Breast epithelium (tissue), 4 donors: ENCODE results near the gene C6orf47. TPM values are rescaled to one million over a fixed set of nuclear protein-coding genes. Genes with fewer than 3 reads are reported as not detected.
"Not testable (repeated sequence)": the region's sequence is repeated elsewhere in the genome, so short reads cannot be mapped to it uniquely, and the experiment has no call there.

Experiments used
- DNase-seq, 2 donors: peaks; one replicate each; pipeline ENCODE4 v3.0.0-alpha.2; 2019; ENCODE audit warnings: low spot score in 2 of 2
- H3K27ac ChIP-seq, 2 donors: fragments of 200-600 bp; sonication (generic) in 1 of 2; one replicate each; pipeline ENCODE4 v1.5.1; 2016 to 2019; ENCODE audit warnings: mild to moderate bottlenecking in 1 of 2
- H3K27me3 ChIP-seq, 2 donors: fragments of 200-600 bp; sonication (generic) in 1 of 2; one replicate each; pipeline versions ENCODE4 v1.5.1 to v1.6.0; 2017 to 2019; ENCODE audit warnings: control low read depth in 1 of 2, mild to moderate bottlenecking in 1 of 2
- H3K36me3 ChIP-seq: fragments of 200-600 bp; one replicate; pipeline ENCODE4 v1.5.1; 2019
- H3K4me1 ChIP-seq, 2 donors: fragments of 200-600 bp; sonication (generic); one replicate each; pipeline ENCODE4 v1.5.1; 2016 to 2019; ENCODE audit warnings: control low read depth in 1 of 2
- H3K4me3 ChIP-seq, 3 donors: fragments of 200-600 bp; sonication (generic); 1 replicate in 2 of 3; 2 replicates in 1 of 3; pipeline ENCODE4 v1.5.1; 2016 to 2019; ENCODE audit warnings: mild to moderate bottlenecking in 3 of 3, moderate library complexity in 2 of 3
- H3K9me3 ChIP-seq, 2 donors: fragments of 200-600 bp; sonication (generic) in 1 of 2; one replicate each; pipeline ENCODE4 v1.5.1; 2016 to 2019; ENCODE audit warnings: control low read depth in 1 of 2
- POLR2A ChIP-seq: fragments of 450-650 bp; IDR thresholded peaks from one replicate; pipeline ENCODE4 v1.6.1; 2016; ENCODE audit warnings: antibody characterized with exemption, mild to moderate bottlenecking, moderate library complexity
- POLR2AphosphoS5 ChIP-seq, 3 donors: sonication (generic); formaldehyde crosslinking; IDR thresholded peaks; one replicate each; pipeline ENCODE4 v1.6.1; 2017; ENCODE audit warnings: antibody characterized with exemption in 3 of 3
- intact Hi-C: fragments of 100-400 bp; cut with DNase I; formaldehyde crosslinking; loops from one replicate; pipeline ENCODE4 v1.15.1; 2023; ENCODE audit warnings: low total_unique reads
- total RNA-seq, 3 donors: library from RNA; depleted of rRNA; stranded (reverse); fragments of >200 nt; gene quantifications; one replicate each; pipeline ENCODE4 v1.1.0, GENCODE V29; 2016
- TF ChIP-seq, protein P1 (sequence below), 3 donors: fragments of 450-650 bp; IDR thresholded peaks; one replicate each; pipeline ENCODE4 v1.5.1; 2016 to 2017; ENCODE audit warnings: antibody characterized with exemption in 3 of 3, mild to moderate bottlenecking in 3 of 3, moderate library complexity in 3 of 3

Gene C6orf47
- total RNA-seq: 10 to 100 TPM; 20.3 to 27.4 (median 24.8) TPM

DNA sequence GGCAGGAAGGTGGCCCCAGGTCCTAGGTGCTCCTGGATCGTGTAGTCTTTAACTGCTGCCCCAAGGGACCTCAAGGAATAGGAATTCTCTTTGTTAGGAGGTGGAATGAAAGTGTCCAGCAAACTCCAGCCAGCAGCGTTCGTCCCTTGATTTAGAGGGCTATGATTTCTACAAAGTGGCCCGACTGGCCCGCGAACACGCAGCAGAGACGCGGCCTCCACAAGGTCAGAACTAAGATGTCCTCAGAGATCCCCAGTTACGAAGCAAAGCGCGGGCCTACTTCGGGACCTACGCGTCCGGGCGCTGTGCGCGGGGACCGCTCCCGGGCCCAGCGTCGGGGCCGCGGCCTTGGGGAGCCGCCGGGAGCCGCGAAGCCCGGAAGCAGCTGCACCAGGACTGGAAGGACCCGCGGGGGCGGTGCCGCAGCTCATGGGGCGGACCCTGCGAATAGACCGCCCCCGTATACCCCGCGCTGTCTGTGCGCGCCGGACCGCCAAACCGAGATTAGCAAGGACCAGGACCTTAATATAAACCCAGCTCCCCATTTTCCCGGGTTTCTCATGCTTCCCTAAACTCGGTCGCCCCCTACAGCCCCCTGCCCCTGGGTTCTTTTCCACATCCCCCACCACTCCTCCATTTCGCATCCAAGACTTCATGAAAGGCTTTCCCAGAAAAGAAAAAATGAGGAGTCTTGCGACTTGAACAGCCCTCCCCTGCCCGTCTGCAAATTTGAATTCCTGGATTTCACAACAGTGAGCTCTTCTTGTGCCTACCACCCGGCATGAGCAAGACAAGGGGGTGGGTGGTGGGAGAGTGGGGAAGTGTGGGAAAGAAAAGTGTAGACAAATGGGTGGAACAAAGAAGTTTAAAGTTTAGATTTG, at the start of gene C6orf47:
TSS of gene C6orf47 (minus strand) at position 398 of the 881 bp plus-strand sequence. CDS start 831 bp downstream, outside the sequence.
- Histone ChIP-seq H3K4me1 (peaks cover 15 to 21% of the 10 kb centered on the region in 2 donors), H3K36me3 (no peaks in the 10 kb centered on the region), H3K9me3 (no peaks in the 10 kb centered on the region), H3K27me3 (no peaks in the 10 kb centered on the region), H3K4me3 (peak within 1 kb of the TSS; percentile 77 to 91 (median 82)), H3K27ac (peak within 1 kb of the TSS; percentile 90 to 94)
- DNase-seq: peak; percentile 78 to 80
- TF ChIP-seq POLR2AphosphoS5 (IDR thresholded peaks at IDR 0.05) (peak; percentile 83 to 88 (median 87)), POLR2A (peak; percentile 81)
- TF ChIP-seq, protein P1, sequence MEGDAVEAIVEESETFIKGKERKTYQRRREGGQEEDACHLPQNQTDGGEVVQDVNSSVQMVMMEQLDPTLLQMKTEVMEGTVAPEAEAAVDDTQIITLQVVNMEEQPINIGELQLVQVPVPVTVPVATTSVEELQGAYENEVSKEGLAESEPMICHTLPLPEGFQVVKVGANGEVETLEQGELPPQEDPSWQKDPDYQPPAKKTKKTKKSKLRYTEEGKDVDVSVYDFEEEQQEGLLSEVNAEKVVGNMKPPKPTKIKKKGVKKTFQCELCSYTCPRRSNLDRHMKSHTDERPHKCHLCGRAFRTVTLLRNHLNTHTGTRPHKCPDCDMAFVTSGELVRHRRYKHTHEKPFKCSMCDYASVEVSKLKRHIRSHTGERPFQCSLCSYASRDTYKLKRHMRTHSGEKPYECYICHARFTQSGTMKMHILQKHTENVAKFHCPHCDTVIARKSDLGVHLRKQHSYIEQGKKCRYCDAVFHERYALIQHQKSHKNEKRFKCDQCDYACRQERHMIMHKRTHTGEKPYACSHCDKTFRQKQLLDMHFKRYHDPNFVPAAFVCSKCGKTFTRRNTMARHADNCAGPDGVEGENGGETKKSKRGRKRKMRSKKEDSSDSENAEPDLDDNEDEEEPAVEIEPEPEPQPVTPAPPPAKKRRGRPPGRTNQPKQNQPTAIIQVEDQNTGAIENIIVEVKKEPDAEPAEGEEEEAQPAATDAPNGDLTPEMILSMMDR (IDR thresholded peaks at IDR 0.05): no peak
- intact Hi-C loops: no loop called here

- not testable (repeated sequence) for DNase-seq, H3K27me3 ChIP-seq, H3K36me3 ChIP-seq, H3K4me3 ChIP-seq, H3K27ac ChIP-seq, H3K9me3 ChIP-seq, H3K4me1 ChIP-seq
- intact Hi-C loops: loop anchor here (10.0 kb wide), 1 partner anchor 56 kb away; the partner anchor contains the start of gene SAPCD1
Measured at GRCh38 chr6:31709157-31709556, 48.6 kb upstream of the C6orf47 start.

DNA sequence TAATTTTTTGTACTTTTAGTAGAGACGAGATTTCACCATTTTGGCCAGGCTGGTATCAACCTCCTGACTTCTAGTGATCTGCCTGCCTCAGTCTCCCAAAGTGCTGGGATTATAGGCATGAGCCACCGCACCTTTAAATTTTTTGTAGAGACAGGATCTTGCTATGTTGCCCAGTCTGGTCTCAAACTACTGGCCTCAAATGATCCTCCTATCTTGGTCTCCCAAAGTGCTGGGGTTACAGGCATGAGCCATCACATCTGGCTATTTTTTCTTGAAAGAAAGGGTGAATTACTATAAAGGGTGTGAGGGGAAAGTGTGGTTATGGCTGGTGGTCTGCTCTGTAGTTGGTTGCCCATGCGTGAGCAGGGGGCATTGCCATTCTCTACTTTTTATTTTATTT, 47.6 kb upstream of the C6orf47 start:
- Histone ChIP-seq H3K27me3 (no peaks in the 10 kb centered on the region), H3K27ac (no peak overlapping the region), H3K9me3 (no peaks in the 10 kb centered on the region), H3K4me3 (no peak overlapping the region), H3K36me3 (no peaks in the 10 kb centered on the region), H3K4me1 (peaks cover 0 to 6% of the 10 kb centered on the region in 2 donors)
- no peak for TF ChIP-seq POLR2AphosphoS5 (IDR thresholded peaks at IDR 0.05)
- DNase-seq: no peak
- intact Hi-C loops: loop anchor here (10.0 kb wide), 1 partner anchor 57 kb away; the partner anchor contains the start of gene SAPCD1

GRCh38 chr6:31707701-31708100, 47.1 kb upstream of the C6orf47 start:
- no peak for DNase-seq
- Histone ChIP-seq H3K4me1 (peaks cover 0 to 6% of the 10 kb centered on the region in 2 donors), H3K27me3 (no peaks in the 10 kb centered on the region), H3K4me3 (no peak overlapping the region), H3K36me3 (no peaks in the 10 kb centered on the region), H3K27ac (no peak overlapping the region), H3K9me3 (no peaks in the 10 kb centered on the region)
- intact Hi-C loops: loop anchor here (10.0 kb wide), 1 partner anchor 57 kb away; the partner anchor contains the start of gene SAPCD1
- TF ChIP-seq, protein P1 (IDR thresholded peaks at IDR 0.05): no peak
- no peak for TF ChIP-seq POLR2A
- TF ChIP-seq POLR2AphosphoS5 (IDR thresholded peaks at IDR 0.05): no peak

GRCh38 chr6:31706599-31706998, 46.0 kb upstream of the C6orf47 start, which contains the start of gene LY6G6F:
Gene LY6G6F, plus strand, starts transcription at chr6:31706866. Its CDS starts 41 bp downstream, at chr6:31706907.
- no peaks in the 10 kb centered on the region for H3K36me3 ChIP-seq
- H3K9me3 ChIP-seq: no peaks in the 10 kb centered on the region
- intact Hi-C loops: loop anchor here (10.0 kb wide), 1 partner anchor 58 kb away; the partner anchor contains the start of gene SAPCD1
- peaks cover 2 to 12% of the 10 kb centered on the region in 2 donors for H3K4me1 ChIP-seq
- H3K27me3 ChIP-seq: no peaks in the 10 kb centered on the region
- H3K4me3 ChIP-seq: no peak within 1 kb of the TSS
- no peak within 1 kb of the TSS for H3K27ac ChIP-seq
- TF ChIP-seq POLR2AphosphoS5 (IDR thresholded peaks at IDR 0.05) (no peak), POLR2A (no peak)
- TF ChIP-seq, protein P1 (IDR thresholded peaks at IDR 0.05): no peak
- DNase-seq: no peak

DNA sequence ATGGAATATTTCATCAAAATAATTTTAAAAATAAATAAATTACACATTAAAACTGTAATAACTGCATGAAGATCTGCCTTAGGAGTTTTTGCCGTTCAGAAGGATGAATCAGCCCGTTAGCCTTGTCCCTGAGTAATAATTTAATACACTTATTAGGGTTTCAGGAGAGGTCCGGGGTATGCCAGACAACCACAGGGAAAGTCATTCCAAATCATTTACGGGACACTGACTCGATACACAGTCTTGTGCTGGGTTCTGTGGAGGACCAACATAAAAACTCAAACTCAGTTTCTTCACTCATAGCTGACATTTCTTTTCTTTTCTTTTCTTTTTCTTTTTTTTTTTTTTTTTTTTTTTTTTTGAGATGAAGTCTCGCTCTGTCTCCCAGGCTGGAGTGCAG, 45.4 kb upstream of the C6orf47 start:
- Histone ChIP-seq H3K27me3 (no peaks in the 10 kb centered on the region), H3K4me1 (peaks cover 4 to 17% of the 10 kb centered on the region in 2 donors), H3K36me3 (no peaks in the 10 kb centered on the region), H3K9me3 (no peaks in the 10 kb centered on the region), H3K27ac (no peak overlapping the region), H3K4me3 (no peak overlapping the region)
- intact Hi-C loops: loop anchor here (10.0 kb wide), 1 partner anchor 59 kb away; the partner anchor contains the start of gene SAPCD1
- no peak for DNase-seq
- TF ChIP-seq POLR2A (no peak), POLR2AphosphoS5 (IDR thresholded peaks at IDR 0.05) (no peak)
- TF ChIP-seq, protein P1 (IDR thresholded peaks at IDR 0.05): no peak
